Occipital lobe (tissue), 2 donors: ENCODE results near the gene COQ3. TPM values are rescaled to one million over a fixed set of nuclear protein-coding genes. Genes with fewer than 3 reads are reported as not detected.
A peak's percentile ranks its signal among the peaks of the same experiment; 100 is the strongest.

Experiments used
- DNase-seq: peaks from one replicate; lab custom pipeline; 2025; lab: John Stamatoyannopoulos, UW
- total RNA-seq: library from RNA; depleted of rRNA; stranded (reverse); fragments of >200 nt; gene quantifications from one replicate; pipeline ENCODE4 v1.2.3, GENCODE V29; 2014

The COQ3 gene, protein sequence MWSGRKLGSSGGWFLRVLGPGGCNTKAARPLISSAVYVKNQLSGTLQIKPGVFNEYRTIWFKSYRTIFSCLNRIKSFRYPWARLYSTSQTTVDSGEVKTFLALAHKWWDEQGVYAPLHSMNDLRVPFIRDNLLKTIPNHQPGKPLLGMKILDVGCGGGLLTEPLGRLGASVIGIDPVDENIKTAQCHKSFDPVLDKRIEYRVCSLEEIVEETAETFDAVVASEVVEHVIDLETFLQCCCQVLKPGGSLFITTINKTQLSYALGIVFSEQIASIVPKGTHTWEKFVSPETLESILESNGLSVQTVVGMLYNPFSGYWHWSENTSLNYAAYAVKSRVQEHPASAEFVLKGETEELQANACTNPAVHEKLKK
- 12.2 TPM for total RNA-seq

DNA sequence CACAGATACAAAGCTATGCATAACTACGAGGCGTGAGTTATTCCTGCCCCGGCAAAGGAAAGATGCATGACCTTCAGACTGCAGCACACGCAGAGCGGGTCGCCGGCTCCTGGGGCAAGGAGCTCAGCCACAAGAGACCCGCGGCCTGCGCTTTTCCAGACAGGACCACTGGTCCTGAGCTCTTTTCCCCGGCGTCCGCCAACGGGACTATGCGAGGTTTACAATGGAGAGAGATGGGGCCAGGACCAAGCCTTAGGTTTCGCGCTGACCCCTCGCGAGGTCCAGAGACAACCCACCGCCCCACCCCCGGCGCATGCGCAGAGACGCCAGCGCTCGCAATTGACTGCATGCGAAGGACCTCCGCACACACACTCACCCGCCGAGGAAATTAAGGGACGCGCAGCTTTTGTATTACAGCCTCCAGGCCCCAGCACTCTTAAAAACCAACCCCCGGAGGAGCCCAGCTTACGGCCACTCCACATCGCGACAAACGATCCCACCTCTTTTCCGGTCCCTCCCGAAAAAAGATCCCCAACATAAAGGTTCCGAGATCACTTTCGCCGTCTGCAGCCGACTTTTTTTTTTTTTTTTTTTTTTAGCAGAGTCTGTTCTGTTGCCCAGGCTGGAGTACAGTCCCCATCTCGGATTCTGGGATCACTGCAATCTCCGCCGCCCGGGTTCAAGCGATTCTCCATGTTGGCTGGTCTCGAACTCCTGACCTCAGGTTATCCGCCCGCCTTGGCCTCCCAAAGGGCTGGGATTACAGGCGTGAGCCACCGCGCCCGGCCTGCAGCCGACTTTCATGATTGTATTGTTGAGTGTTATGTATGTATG lies at the start of gene COQ3:
COQ3 (minus strand) TSS at position 498 of the 834 bp plus-strand sequence; CDS start at position 482, 16 bp downstream.
- DNase-seq = peak; percentile 68

DNA sequence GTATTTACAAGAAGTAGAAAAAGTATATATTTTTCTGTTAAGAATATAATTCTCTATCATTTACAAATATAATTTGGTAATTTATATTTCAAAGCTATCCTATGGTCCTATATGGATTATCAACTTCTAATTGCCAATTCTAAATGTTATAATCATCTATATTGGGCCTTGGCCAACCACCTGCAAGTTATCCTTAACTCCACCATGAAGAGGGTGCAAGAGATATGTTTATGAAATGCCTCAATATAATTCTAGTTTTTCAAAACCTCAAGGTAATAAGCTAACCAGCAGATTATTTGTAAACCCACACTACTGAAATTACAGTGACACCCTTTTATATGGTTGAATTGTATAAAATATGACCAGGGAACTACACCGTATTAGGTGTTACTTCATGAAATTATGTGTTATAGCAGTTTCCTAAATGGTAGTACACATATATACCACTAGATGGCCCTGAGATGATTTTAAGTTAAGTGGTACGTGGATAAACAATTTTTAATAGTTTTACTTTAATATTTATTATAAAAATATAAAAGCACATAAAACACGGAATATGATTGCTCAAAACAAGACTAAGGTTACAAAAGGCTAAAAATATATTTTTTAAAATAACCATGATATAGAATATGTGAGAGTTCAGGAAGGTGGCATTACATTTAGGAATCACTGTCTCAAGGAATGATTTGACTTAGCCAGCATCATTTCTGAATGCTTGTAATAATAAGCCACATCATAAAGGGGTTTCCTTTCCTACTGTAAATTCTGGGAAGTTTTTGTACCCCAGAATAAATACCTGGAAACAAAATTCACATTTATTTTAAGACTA lies 40.9 kb upstream of the COQ3 start:
- DNase-seq = no peak

DNA sequence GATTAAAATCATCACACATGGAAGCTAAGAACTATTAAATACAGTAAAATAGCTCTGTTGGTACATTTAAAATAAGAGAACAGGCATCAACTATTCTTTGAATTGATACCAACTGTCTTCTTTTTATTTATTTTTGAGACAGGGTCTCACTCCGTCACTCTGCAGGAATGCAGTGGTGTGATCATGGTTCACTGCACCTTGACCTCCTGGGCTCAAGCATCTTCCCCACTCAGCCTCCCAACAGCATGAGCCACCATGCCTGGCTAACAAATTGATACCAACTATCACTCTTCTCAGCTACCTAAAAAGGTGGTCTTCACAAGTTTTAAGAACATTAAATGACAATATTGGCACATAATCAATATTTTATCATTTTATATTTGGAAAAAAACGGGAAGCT lies 38.9 kb upstream of the COQ3 start:
- DNase-seq = no peak

DNA sequence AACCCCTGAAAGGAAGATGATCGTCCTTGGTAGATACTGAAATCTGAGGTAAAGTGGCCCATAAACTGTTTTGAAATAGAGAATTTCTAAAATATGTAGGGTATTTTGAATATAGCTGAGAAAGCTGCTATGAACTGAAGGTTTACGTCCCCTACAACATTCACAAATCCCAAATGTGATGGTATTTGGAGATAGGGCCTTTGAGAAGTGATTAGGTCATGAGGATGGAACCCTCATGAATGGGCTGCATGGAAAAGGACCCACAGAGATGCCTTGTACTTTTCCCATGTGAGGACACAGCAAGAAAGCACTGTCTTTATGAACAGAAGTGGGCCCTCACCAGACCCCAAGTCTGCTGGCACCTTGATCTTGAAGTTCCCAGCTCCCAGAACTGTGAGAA lies 37.9 kb upstream of the COQ3 start:
- DNase-seq = no peak

DNA sequence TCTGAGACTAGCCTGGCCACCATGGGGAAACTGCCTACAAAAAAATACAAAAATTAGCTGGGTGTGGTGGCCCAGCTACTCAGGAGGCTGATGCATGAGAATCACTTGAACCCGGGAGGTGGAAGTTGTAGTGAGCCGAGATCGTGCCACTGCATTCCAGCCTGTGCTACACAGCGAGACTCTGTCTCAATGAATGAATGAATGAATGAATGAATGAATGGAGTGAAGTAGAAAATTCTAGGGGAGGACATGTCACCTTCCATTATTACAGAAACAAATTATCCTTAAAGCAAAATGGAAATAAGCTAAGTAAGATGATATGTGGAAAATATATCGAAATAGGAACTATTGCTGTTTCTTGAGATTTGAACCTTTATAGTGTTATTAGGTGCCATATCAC lies 34.0 kb upstream of the COQ3 start:
- DNase-seq = no peak

DNA sequence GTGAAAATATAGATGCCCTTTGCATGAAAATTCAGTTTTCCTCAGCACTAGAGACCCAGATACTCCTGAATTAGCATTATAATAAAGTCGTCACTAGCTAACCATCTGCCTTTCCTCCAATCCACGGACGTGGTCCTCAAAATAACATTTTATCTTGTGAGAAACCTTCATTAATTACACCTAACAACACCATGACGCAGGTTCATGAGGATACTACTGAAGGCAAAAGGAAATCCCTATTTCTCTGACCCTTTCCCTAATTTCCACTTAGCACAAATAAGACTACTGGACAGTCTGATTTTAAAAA lies 32.4 kb upstream of the COQ3 start:
- no peak for DNase-seq

DNA sequence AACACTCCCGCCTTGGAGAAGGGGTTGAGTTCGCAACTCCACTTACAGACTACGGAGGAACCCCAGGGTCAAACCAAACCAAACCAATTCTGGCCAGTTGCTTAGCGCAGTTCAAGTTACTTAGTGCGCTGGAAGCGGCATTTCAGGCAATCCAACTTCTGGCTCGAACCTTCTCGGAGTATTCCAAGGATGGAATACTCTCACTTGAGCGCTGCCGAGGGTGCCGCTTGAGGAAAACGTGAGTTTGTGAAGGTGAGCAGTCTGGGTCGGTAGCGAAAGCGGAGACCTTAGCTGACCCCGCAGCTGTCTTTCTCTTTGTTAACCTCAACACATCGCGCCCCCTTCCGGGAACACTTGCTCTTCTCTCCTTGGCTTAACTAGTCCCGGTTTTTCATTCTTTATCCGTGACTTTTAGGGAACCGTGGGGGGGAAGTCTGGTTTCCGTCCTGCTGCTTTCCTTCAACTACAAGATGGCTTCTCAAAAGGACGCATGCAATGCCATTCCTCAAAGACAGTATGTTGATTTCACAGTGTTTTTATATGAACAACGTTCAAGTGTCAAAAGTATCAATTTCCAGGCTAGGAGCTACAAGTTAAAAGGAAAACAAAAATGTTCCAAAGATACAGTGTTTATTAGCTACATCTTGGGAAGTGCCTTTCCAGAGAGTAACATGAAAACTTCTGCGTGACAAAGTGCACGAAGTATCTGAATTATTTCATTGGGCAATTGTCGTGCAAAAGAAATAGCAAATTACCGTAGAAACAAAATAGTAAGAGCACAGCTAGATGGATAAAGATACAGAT lies 31.9 kb upstream of the COQ3 start:
- peak; percentile 83 for DNase-seq

DNA sequence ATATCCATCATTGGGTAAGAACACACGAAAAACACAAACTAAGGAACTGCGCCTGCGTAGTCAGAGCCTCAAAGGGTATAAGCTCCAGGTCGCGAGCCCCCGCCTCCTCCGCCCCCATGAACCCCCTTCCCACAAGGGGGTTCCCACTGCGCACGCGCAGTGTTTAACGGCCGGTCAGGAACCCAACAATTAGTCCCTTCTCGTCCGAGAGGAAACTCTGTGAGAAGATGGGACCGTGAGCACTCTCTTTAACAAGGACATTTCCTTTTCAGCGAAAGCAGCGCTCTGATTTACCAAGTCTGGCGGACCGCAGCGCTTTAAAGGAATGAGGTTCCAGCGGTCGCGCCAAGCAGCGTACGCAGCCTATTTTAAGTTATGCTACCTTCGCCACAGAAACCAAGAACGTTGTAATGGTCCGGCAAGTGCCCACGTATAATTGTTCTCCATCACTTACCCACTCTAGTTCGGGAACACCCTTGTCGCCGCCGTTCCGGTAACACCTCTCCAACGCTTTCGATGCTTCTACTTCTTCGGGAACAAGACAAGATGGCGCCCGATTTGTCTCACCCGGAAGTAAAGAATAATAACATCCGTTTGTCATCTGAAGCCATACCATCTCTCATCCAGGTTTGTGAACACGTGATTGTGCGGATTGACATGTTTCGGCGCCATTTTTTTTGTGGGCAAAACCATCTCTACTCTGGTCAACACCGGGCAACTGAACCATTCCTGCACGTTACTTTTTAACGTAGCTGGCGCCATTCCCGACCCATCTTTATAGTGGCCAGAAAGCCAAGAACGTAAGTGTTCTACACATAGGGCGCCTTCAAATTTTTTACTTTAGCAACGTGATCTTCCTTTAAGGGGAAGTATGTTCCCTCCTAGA lies 31.0 kb upstream of the COQ3 start, which contains the start of gene PNISR:
PNISR (minus strand) TSS at position 548 of the 886 bp plus-strand sequence. CDS start 10,649 bp downstream, outside the sequence.
- peak; percentile 85 for DNase-seq

DNA sequence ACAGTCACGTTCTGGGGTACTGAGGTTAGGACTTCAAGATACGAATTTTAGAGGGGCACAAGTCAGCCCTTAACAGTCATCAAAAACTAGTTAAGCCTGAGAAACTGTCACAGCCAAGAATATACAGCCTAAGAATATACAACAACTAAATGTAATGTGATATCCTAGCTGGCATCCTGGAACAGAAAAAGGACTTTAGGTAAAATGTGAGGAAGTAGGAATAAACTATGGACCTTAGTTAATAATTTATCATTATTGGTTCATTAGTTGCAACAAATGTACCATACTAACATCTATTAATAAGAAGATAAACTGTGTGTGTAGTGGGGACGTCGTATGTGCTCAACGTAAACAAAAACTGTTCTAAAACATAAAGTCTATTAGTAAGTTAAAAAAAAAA lies 30.0 kb upstream of the COQ3 start:
- DNase-seq = no peak

DNA sequence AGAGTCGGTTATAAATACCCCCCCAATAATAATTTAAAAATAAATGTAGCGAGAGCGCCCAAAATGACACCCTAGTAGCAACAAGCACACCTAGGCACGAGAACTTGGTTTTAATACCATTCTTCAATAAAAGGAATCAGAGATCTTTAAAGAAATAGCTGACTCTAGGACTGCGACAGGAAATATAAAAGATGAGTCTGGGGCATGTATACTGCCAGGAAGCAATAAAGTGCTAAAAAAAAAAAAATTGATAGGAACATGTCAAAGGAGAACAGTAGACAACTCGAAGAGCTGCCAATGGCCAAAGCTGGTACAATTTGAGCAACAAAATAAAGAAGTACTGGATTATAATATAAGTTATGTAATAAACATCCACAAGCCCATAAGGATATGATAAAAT lies 28.9 kb upstream of the COQ3 start:
- DNase-seq = no peak

DNA sequence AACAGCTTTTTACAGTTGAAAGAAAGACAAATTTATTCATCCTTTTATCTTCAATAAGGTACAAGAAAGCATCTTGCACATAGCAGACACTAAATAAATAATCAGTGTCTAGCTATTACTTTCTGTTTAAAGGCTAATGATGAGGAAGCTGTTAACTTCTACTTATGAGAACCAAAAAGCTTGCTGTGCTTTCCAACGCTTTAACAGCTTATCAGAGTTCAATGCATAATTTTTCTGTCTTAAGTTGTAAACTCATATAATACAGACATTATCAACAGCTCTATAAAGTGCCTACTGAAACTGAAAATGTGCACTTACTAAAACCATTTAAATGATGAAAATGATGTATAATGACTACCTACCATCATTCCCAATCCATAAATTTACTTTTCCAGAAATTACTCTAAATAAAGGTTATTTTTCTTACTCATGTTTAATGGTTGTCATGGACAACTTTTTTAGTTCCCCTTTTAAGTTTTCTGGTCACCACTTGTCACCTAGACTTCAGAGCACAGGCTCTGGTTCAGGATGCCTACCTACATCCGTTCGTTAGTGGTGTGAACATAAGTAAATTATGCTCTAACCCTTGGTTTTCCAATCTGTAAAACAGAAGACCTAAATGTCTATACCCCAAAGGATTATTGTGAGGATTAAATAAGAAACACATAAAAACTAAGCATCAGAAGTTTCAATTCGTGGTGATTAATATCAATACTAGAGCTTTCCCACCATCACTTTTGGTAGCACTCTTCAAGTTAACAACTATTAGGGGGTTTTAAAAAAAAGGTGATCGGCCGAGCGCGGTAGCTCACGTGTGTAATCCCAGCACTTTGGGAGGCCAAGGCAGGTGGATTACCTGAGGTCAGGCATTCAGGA lies 23.1 kb upstream of the COQ3 start:
- DNase-seq = no peak

DNA sequence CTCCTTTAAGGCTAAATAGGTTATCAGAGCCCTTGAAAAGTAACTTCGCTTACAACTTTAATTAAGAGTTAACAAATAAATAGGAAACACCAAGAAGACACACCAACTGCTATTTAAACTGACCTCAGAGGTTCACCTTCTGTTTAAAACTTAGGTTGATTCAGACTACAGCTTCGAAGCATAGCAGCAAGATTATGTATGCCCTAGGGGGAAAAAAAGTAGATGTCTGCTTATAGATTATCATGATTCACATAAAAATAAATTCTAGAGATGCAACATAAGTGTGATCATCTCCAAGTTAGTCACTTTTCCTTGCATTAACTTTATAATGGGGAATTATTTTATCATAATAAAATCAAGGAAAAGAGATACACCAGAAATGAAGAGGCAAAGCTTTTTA lies 22.2 kb upstream of the COQ3 start:
- DNase-seq = no peak

DNA sequence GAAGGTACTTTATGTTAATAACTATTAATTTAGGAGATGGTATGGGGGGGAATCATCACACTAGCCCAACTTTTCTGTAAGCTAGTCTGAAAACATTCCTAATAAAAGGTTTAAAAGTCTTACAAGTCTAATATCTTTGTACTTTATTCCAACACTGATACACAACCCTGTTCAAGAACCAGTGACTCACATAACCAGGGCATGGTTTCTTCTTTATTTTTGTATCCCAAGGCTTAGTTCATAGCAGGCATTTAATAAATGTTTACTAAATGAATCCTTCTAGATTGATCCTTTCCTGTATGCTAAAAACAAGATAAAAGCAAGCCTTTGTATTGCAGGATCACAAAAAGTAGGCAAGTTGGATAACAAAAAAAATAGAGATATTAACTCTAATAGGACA lies 21.5 kb upstream of the COQ3 start:
- no peak for DNase-seq

DNA sequence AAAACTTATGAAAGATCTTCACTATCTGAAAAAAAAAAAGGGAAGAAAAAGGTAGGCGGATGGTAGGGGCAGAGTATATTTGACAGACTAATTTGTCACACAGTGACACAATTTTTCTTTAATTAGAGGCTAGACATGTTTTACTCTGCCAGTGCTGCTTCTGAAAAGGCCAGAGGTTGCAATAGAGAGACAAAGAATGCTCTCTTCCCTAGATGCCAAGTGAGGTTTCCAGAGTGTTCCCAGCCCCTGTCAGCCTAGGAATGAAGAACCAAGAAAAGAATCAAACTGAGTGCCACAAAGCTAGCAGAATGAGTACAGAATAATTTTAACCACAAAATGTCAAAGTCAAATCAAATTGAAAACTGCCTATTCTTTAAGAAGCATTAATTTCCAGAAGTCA lies 18.1 kb upstream of the COQ3 start:
- no peak for DNase-seq

DNA sequence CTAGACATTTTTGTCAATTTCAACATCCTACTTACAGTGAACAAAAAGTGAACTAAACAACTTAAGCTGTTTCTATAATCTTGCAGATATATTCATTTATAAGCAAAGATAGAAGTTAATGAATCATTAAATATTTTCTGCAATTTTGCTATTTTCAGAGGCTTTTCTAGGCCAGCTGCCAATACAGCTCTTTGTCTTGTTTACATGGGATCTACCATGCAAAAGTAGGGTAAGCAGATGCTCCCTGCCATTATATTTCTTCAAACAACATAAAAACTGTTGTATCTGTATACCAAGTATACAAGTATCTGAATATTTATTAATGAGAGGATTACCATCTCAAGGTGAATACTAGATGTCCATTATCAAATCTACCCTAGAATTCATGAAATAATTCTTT lies 15.7 kb upstream of the COQ3 start:
- DNase-seq = no peak

DNA sequence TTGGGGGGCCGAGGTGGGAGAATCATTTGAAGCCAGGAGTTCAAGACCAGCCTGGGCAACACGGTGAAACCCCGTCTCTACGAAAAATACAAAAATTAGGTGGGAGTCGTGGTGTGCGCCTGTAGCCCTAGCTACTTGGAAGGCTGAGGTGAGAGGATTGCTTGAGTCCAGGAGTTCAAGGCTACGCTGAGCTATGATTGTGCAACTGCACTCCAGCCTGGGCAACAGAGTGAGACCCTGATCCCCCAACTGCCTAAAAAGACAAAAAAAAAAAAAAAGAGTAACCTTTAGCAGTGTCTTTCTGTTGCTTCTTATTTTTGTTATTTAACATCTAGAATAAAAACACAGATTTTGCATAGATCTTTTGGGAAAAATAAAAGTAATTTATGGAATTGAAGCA lies 13.1 kb upstream of the COQ3 start:
- no peak for DNase-seq

DNA sequence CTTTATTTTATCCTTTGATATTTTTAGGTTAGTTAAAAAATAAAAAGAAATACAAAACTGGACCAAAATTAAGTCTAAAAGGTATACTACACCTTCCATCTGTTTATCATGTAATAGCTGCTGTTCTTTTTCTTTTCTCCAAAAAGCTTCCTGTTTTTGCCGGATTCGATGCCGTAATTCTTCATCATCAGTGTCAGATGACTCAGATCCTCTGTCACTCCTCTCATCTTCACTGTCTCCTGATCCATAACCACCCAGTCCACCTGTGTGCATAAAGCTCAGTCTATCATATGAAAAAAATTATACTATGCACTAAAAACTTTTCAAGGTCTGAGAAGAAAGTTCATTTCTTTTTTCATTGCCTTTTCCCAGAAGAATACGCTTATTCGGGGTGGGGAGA lies 8.5 kb upstream of the COQ3 start:
- DNase-seq = no peak

DNA sequence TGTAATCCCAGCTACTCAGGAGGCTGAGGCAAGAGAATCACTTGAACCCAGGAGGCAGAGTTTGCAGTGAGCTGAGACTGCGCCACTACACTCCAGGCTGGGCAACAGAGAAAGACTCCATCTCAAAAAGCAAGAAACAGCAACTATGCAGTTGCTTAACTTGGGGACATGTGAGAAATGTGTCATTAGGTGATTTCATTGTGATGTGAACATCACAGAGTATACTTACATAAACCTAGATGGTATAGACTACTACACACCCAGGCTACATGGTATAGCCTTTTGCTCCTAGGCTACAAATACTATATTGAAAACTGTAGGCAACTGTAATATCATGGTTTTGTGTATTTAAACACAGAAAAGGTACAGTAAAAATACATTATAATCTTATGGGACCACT lies 3.3 kb upstream of the COQ3 start:
- DNase-seq = no peak

DNA sequence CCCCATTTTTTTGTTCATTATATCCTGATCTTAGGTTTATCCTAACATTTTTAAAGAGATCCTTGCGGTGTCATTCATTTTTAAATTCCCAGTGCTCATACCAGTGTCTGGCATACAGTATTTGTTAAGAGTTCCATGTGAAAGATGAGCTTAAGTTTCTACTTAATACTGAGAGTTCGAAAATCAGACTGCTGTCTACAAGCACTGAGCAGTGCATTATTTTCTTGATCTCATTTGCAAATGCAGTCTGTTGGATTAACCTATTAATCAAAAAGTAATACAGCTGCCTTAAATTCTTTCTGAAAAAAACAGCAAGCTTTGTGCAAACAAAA lies 663 bp downstream of the COQ3 start:
- no peak for DNase-seq
